Renal cortex interstitium (tissue), 11 donors: ENCODE measurements around the gene BLOC1S1. TPM values are rescaled to one million over a fixed set of nuclear protein-coding genes. Genes with fewer than 3 reads are reported as not detected.
"Not testable (repeated sequence)": the region's sequence is repeated elsewhere in the genome, so short reads cannot be mapped to it uniquely, and the experiment has no call there.

Source experiments
- DNase-seq, 11 donors: peaks; one replicate each; pipeline ENCODE4 v3.0.0-alpha.2; 2013; ENCODE audit warnings: low read depth in 9 of 11, low spot score in 4 of 11; ENCODE audit errors: extremely low read depth in 1 of 11
- polyA plus RNA-seq, 3 donors: library from polyadenylated mRNA; unstranded; fragments of 120-200 nt; gene quantifications; one replicate each; pipeline ENCODE4 v1.2.1, GENCODE V29; 2013; ENCODE audit not compliant: insufficient read length in 3 of 3

BLOC1S1 gene
- polyA plus RNA-seq, 3 donors, result 102 to 143 (median 110) TPM

GRCh38 chr12:55757701-55758100 is 41.9 kb downstream of the BLOC1S1 start:
- no peak for DNase-seq

- DNase-seq, result not testable (repeated sequence)
Observed at GRCh38 chr12:55758575-55758974, 42.7 kb downstream of the BLOC1S1 start.

- DNase-seq, result no peak
Observed at GRCh38 chr12:55760663-55761062, 44.8 kb downstream of the BLOC1S1 start.

- no peak for DNase-seq
Observed at GRCh38 chr12:55762646-55763045, 46.8 kb downstream of the BLOC1S1 start.

GRCh38 chr12:55765736-55766290 is 50.0 kb downstream of the BLOC1S1 start:
- DNase-seq, result no peak

- no peak for DNase-seq
Observed at GRCh38 chr12:55767156-55767555, 51.3 kb downstream of the BLOC1S1 start.

Other genes with a start within 250 kb of the BLOC1S1 start
- not detected for gene OR6C70, start 245.9 kb upstream of the BLOC1S1 start, polyA plus RNA-seq
- gene OR6C68, start 223.7 kb upstream of the BLOC1S1 start, polyA plus RNA-seq, result not detected
- not detected for gene OR6C4, start 166.4 kb upstream of the BLOC1S1 start, polyA plus RNA-seq
- gene OR2AP1, start 143.6 kb upstream of the BLOC1S1 start, polyA plus RNA-seq, result not detected
- not detected for gene OR10P1, start 79.2 kb upstream of the BLOC1S1 start, polyA plus RNA-seq
- 10 to 100 TPM; 23.7 to 45.7 (median 44.0) TPM for gene ITGA7, start 8.1 kb upstream of the BLOC1S1 start, polyA plus RNA-seq
- gene RDH5, start 4.3 kb downstream of the BLOC1S1 start, polyA plus RNA-seq, result 10 to 100 TPM; 22.5 to 46.1 (median 24.5) TPM
- gene CD63, start 13.0 kb downstream of the BLOC1S1 start, polyA plus RNA-seq, result 100 to 1,000 TPM; 647 to 692 (median 648) TPM
- gene GDF11, start 27.1 kb downstream of the BLOC1S1 start, polyA plus RNA-seq, result 10 to 100 TPM; 19.5 to 25.6 (median 20.6) TPM
- 100 to 1,000 TPM in 2 of 3 donors, 10 to 100 TPM in 1; 97.2 to 143 (median 119) TPM for gene SARNP, start 101.7 kb downstream of the BLOC1S1 start, polyA plus RNA-seq
- 10 to 100 TPM; 33.7 to 34.7 (median 34.0) TPM for gene ORMDL2, start 102.0 kb downstream of the BLOC1S1 start, polyA plus RNA-seq
- 10 to 100 TPM; 40.3 to 46.0 (median 41.7) TPM for gene DNAJC14, start 113.5 kb downstream of the BLOC1S1 start, polyA plus RNA-seq
- gene MMP19, start 126.9 kb downstream of the BLOC1S1 start, polyA plus RNA-seq, result 1 to 10 TPM in 1 of 3 donors, under 1 TPM in 2; 0.68 to 1.4 (median 0.72) TPM
- 10 to 100 TPM; 32.3 to 40.0 (median 37.5) TPM for gene PYM1, start 211.8 kb downstream of the BLOC1S1 start, polyA plus RNA-seq
- gene DGKA, start 215.1 kb downstream of the BLOC1S1 start, polyA plus RNA-seq, result 10 to 100 TPM; 15.5 to 22.8 (median 19.9) TPM
- 1 to 10 TPM; 3.1 to 5.3 (median 3.4) TPM for gene PMEL, start 250.0 kb downstream of the BLOC1S1 start, polyA plus RNA-seq